Activated T-cell treated with anti-CD3 and anti-CD28 coated beads for 4 hours (primary cell): ENCODE results near the gene SLC29A2.

Experiments
- DNase-seq: peaks from one replicate; pipeline ENCODE4 v3.0.0-alpha.2; 2020

SLC29A2 gene

GRCh38 chr11:66315921-66316811 lies 55.4 kb downstream of the SLC29A2 start:
- DNase-seq, result no peak

- DNase-seq, result no peak
Observed at GRCh38 chr11:66315498-66315885, 56.1 kb downstream of the SLC29A2 start.

GRCh38 chr11:66314561-66315497 lies 56.7 kb downstream of the SLC29A2 start:
- no peak for DNase-seq

- DNase-seq, result no peak
Observed at GRCh38 chr11:66314186-66314501, 57.4 kb downstream of the SLC29A2 start.

GRCh38 chr11:66313321-66314185 lies 58.0 kb downstream of the SLC29A2 start:
- DNase-seq, result no peak

- peak; percentile 97 for DNase-seq
Observed at GRCh38 chr11:66312549-66313320, 58.8 kb downstream of the SLC29A2 start.
